Myocyte (in vitro differentiated cells): ENCODE results near the gene NUDT1. TPM values are rescaled to one million over a fixed set of nuclear protein-coding genes. Genes with fewer than 3 reads are reported as not detected.
A peak's percentile ranks its signal among the peaks of the same experiment; 100 is the strongest.

Experiments
- DNase-seq: peaks from one replicate; pipeline ENCODE4 v3.0.0-alpha.2; 2012; ENCODE audit warnings: low read depth
- total RNA-seq: library from RNA; depleted of rRNA; stranded (reverse); fragments of >200 nt; gene quantifications from 2 replicates; pipeline ENCODE4 v1.2.3, GENCODE V29; 2014

NUDT1 gene
- total RNA-seq, 1 donor from 2014 or later = 25.6 TPM

DNA sequence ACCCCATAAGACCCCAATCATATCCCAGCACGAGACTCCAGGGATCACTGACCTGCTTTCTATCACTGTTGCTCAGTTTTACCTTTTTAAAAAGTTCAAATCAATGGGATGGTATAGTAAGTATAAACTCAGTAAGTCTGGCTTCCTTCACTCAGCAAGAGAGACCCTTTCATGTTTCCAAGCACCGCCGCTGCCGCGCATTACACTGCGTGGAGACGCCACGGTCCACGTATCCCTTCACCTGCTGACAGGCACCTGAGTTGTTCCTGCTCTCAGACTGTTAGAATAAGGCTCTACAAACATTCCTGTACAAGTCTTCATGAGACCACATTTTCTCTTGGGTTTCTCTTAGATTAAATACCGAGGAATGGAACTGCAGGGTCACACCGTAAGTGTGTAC, 37.6 kb upstream of the NUDT1 start:
- no peak for DNase-seq

DNA sequence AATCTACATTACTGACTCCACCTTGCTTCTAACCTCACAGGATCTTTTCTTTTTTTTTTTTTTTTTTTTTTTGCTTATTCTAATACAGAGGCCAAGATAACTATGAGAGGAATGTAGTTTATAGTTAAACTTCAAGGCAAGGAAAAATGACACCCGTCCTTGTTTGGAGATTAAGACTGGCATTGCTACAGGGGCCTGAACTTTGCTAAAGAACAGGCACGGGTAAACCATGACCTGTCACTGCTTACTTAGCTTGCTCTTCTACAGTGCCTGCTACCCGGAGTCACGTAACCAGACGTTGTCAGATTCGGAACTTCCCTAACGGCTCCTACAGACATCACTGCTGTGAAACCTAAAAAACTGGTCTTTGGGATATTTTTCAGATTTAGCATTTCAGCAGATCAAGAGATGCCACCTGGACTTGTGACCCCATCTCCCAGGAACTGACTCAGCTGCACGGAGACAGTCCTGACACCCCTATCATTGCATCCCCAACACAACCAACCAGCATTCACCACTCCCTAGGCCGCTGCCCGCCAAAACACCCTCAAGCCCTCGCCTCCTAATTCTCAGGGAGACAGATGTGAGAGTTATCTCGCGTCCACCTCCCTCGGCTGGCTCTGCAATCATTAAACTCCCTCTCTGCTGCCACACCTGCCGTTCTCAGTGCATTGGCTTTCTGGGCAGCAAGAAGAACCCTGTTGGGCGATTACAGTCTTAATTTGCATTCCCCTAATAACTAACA, 36.8 kb upstream of the NUDT1 start:
- no peak for DNase-seq

GRCh38 chr7:2208712-2209111, 33.3 kb upstream of the NUDT1 start:
- DNase-seq = no peak

GRCh38 chr7:2209146-2209960, 32.7 kb upstream of the NUDT1 start:
- DNase-seq = peak; percentile 77

- no peak for DNase-seq
Measured at GRCh38 chr7:2209961-2210323, 32.1 kb upstream of the NUDT1 start.

DNA sequence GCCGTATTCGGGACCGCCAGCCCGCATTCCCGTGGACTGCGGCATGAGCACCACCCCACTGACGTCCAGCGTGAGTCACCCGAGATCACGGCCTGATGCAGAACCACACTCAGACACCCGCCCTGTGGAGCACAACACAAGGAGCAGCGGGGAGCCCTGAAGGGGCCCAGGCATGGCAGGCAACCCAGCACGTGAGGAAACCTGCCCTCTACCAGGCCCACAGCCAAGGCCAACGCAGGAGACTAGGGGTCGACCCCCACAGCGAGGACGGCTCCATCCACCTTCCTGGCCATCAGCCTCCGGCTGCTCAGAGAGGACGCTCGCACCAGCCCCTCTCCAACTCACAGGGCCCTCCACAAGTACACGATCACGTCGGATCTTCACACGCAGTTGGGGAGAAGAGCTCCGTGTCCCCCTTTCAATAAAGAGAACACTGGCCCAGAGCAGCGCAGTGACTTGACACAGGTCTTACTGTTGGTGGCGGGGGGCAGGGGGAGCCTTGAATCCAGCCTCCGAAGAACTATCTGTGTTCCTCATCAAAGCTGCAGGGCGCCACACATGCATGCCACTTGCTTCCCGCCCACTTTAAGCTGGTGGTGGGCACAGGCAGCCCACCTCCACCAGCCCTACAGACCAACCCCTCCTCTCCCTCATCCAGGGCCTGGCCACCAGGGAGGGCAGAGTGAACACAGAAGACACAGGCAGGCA, 31.3 kb upstream of the NUDT1 start:
- no peak for DNase-seq

- DNase-seq = no peak
Measured at GRCh38 chr7:2211259-2211880, 30.7 kb upstream of the NUDT1 start.

DNA sequence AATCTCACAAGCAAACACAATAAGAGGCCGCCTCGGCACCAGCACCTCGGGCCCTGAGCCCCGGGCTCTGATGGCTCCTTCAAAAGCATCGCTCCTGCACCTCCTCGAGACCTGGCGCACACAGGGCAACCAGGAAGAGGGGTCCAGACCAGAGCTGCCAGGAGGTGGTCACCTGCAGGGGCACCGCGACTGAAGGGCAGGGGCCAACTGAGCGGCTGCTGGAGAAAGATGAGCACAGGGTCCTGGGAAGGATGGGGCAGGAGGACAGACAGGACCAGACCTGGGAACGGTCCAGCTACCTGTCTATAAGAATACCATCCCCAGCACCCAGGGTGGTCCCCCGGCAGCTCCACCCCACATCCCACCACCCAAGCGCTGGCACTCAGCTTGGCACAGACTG, 30.1 kb upstream of the NUDT1 start:
- DNase-seq = no peak

DNA sequence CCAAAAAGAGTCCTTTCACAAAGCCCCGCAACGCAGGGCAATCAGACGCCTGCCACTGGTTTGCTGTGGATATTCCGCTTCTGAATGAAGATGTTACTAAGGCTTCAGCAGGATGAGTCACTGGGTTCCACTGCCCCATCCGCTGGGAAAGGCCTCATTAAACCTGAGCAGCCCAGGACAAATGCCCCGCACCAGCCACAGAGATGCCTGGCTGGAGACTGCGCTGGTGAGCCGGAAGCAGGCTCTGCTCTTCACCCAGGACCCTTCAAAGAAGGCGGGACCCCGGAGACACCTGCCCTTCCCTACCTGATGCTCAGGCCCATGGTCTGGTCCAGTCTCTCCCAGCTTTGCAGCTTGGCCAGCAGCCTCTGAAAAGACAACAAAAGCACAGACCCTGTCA, 29.1 kb upstream of the NUDT1 start:
- DNase-seq = no peak

GRCh38 chr7:2213551-2214215, 28.3 kb upstream of the NUDT1 start:
- no peak for DNase-seq

GRCh38 chr7:2214636-2215035, 27.4 kb upstream of the NUDT1 start:
- no peak for DNase-seq

DNA sequence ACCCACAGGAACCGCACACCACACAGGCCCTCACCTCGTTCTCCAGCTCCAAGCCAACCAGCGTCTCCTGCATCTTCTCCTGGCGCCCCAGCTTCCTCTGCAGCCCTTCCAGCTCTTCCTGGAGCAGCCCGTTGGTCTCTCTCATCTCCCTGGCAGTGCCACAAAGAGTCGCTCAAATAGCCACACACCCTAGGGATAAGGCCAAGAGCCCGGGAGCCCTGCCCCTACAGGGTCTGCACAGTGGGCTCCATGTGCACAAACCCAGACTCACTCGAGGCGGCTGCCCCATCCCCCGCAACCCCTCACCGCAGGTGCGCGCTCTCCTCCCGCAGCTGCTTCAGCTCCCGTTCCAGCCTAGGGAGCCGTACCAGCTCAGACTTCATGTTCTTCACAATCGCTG, 26.2 kb upstream of the NUDT1 start:
- no peak for DNase-seq

GRCh38 chr7:2217206-2217605, 24.8 kb upstream of the NUDT1 start:
- DNase-seq = no peak

DNA sequence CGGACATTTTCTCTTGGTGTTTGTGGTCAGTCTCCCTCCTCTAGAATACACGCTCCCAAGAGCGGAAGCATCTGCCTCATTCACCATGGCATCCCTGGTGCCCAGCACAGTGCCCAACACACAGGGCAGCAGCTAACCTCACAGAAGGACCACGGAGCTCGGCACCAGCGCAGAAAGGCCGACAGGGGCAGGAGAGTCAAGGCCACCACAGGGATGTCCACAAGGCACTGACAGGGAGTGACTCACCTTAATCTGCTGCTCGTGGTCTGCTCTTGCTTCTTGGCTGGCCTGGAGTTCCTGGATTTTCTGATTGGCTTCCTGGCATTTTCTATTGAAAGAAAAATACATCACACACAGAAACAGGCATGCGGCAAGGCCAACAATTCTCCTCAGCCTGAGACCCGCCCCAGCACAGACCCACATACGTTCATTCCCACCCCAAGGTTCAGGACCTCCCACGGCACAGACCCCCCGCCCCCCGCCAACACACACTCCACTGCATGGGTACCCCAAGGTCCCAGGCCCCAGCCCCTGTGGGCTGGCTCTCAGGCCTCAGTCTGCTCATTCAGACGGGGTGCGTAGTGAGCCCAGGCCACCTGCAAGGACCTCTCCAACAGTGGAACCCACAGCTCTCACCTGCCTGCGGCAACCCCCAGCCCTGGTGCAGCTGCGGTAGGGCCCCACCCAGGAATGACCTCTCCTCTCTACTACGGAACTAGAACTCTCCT, 24.1 kb upstream of the NUDT1 start:
- DNase-seq = peak; percentile 25

- no peak for DNase-seq
Measured at GRCh38 chr7:2218444-2218785, 23.6 kb upstream of the NUDT1 start.

- DNase-seq = no peak
Measured at GRCh38 chr7:2219136-2219535, 22.9 kb upstream of the NUDT1 start.

DNA sequence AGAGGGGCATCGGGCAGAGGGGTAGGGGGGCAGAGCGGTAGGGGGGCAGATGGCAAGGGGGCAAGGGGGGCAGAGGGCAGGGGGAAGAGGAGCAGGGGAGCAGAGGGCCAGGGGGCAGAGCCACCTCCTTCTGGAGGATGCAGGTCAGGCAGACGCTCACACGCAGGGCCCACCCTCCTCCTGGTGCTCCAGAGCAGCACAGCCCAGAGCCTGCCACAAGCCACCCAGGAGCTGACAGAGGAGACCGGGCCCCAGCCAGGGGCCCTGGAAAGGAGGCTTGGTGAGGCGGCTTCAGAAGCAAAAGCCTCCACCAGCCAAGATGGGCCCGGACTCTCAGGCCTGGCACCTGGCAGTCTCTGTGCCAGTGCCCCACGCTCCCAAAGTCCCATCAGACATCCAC, 22.4 kb upstream of the NUDT1 start:
- DNase-seq = no peak

DNA sequence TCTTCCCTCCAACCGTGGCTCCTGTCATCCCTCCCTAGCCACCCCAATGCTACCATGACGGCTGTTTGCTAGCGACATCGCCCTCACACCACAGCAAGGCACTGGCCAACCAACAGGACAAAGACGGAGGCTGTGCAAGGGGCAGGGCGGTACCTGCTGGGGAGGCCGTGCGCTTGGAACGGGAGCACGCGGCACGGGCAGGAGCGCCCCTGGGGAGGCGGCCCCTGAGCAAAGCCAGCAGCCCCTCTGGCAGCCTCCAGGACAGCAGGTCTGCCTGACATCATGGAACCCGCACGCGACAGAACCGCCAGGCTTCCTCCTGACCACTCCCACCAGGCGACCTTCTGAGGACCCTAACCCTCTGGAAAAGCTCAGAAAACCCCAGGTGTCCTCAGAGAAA, 22.0 kb upstream of the NUDT1 start:
- no peak for DNase-seq

DNA sequence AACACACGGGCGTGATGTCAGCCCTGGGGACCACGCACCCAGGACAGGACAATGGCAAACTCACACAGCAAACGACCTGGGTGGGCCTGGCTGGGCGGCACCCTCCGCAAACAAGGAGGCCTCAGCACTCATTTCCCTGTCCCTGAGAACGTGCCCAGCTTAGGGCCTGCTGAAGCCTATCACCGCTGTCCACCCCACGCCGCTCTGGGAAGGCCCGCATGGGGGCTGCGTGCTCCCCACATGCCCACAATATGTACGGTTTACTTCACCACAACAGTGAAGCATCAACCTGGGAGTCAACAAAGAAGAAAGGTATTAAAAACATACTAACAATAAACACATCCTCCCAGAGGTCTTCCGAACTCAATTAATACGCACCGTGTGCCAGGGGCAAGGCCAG, 21.5 kb upstream of the NUDT1 start:
- no peak for DNase-seq

GRCh38 chr7:2220954-2221353, 21.1 kb upstream of the NUDT1 start:
- DNase-seq = no peak

- DNase-seq = no peak
Measured at GRCh38 chr7:2222516-2222915, 19.5 kb upstream of the NUDT1 start.
